Keratinocyte (primary cell): ENCODE measurements around the gene ANKRD55. TPM values are rescaled to one million over a fixed set of nuclear protein-coding genes. Genes with fewer than 3 reads are reported as not detected.
"Not testable (repeated sequence)": the region's sequence is repeated elsewhere in the genome, so short reads cannot be mapped to it uniquely, and the experiment has no call there.

Source experiments
- DNase-seq: peaks from one replicate; pipeline ENCODE4 v3.0.0-alpha.2; 2011; ENCODE audit warnings: low read depth, missing footprints, low spot score
- FAIRE-seq: peaks from 2 replicates; lab custom pipeline; 2011; peaks lifted over from hg19 to GRCh38; lab: Jason Lieb, UNC
- H2AFZ ChIP-seq: 2 replicates; pipeline ENCODE4 v1.6.0; 2012; ENCODE audit warnings: low read length, control low read depth, inconsistent platforms; ENCODE audit not compliant: control insufficient read depth
- H3K27ac ChIP-seq: 2 replicates; pipeline ENCODE4 v1.5.1; 2011; ENCODE audit warnings: low read length; ENCODE audit not compliant: control insufficient read depth, insufficient read depth
- H3K27me3 ChIP-seq: 3 replicates; pipeline ENCODE4 v1.6.0; 2011; ENCODE audit warnings: low read length; ENCODE audit not compliant: control insufficient read depth, insufficient read depth; ENCODE audit errors: extremely low read depth
- H3K36me3 ChIP-seq, 2 experiments: 2 replicates in 1 of 2; 3 replicates in 1 of 2; pipeline ENCODE4 v1.5.1; 2011; ENCODE audit warnings: low read length in 2 of 2, mild to moderate bottlenecking in 1 of 2; ENCODE audit not compliant: control insufficient read depth in 2 of 2, insufficient read depth in 2 of 2; ENCODE audit errors: extremely low read depth in 1 of 2
- H3K4me1 ChIP-seq: 3 replicates; pipeline ENCODE4 v1.5.1; 2011; ENCODE audit warnings: low read length; ENCODE audit not compliant: control insufficient read depth, insufficient read depth; ENCODE audit errors: extremely low read depth
- H3K4me2 ChIP-seq: 3 replicates; pipeline ENCODE4 v1.6.0; 2011; ENCODE audit warnings: low read depth, low read length; ENCODE audit not compliant: control insufficient read depth, insufficient read depth; ENCODE audit errors: extremely low read depth
- H3K4me3 ChIP-seq, 3 experiments: fragments of 200-600 bp in 1 of 3; sonication (generic) in 1 of 3; 2 replicates in 2 of 3; 3 replicates in 1 of 3; pipeline ENCODE4 v1.5.1; 2011 to 2016; ENCODE audit warnings: low read length in 3 of 3, mild to moderate bottlenecking in 3 of 3, control low read depth in 2 of 3, inconsistent platforms in 1 of 3, low read depth in 1 of 3, mixed read lengths in 1 of 3, mixed run types in 1 of 3, moderate library complexity in 1 of 3; ENCODE audit not compliant: control insufficient read depth in 2 of 3, insufficient read depth in 2 of 3; ENCODE audit errors: extremely low read depth in 1 of 3
- H3K79me2 ChIP-seq: 2 replicates; pipeline ENCODE4 v1.6.0; 2012; ENCODE audit warnings: low read length; ENCODE audit not compliant: control insufficient read depth, insufficient read depth
- H3K9ac ChIP-seq: 3 replicates; pipeline ENCODE4 v1.6.0; 2011; ENCODE audit warnings: low read length; ENCODE audit not compliant: control insufficient read depth, insufficient read depth; ENCODE audit errors: extremely low read depth
- H3K9me1 ChIP-seq: 3 replicates; pipeline ENCODE4 v1.6.0; 2011; ENCODE audit warnings: low read length; ENCODE audit not compliant: control insufficient read depth, insufficient read depth; ENCODE audit errors: extremely low read depth
- H3K9me3 ChIP-seq: 2 replicates; pipeline ENCODE4 v1.5.1; 2012; ENCODE audit warnings: low read depth, low read length; ENCODE audit not compliant: control insufficient read depth
- H4K20me1 ChIP-seq: 3 replicates; pipeline ENCODE4 v1.6.0; 2011; ENCODE audit warnings: low read length; ENCODE audit not compliant: control insufficient read depth, insufficient read depth; ENCODE audit errors: extremely low read depth
- EZH2 ChIP-seq: IDR thresholded peaks from one replicate; pipeline ENCODE4 v1.6.1; 2012; ENCODE audit warnings: inconsistent platforms, mild to moderate bottlenecking, low read length, moderate library complexity
- dilution Hi-C: fragments of 300-500 bp; cut with MboI; formaldehyde crosslinking; loops from one replicate; pipeline ENCODE4 v1.7.0; 2020; ENCODE audit warnings: low sequenced_read_pairs; ENCODE audit not compliant: extremely low pct_ligation_motif_present
- polyA plus RNA-seq, 5 experiments: library from polyadenylated mRNA; depleted of rRNA in 3 of 5; stranded (reverse) in 3 of 5; stranded (forward) in 1 of 5; unstranded in 1 of 5; fragments of >200 nt; gene quantifications; 1 replicate in 1 of 5; 2 replicates in 3 of 5; 3 replicates in 1 of 5; pipeline versions ENCODE4 v1.2.1 to v1.2.3, GENCODE V29; 2011 to 2012; ENCODE audit warnings: missing spikeins in 2 of 5, low read depth in 1 of 5, low replicate concordance in 1 of 5
- TF ChIP-seq, protein P1 (sequence below), 3 experiments: IDR thresholded peaks in 1 of 3; conservative IDR thresholded peaks in 1 of 3; optimal IDR thresholded peaks in 1 of 3; 2 replicates in 2 of 3; 3 replicates in 1 of 3; pipeline versions ENCODE3 to v1.5.1; 2011; ENCODE audit warnings: low read length in 3 of 3, mild to moderate bottlenecking in 3 of 3, moderate library complexity in 2 of 3, control low read depth in 1 of 3, inconsistent platforms in 1 of 3; ENCODE audit not compliant: insufficient read depth in 2 of 3; ENCODE audit errors: extremely low read depth in 1 of 3

The ANKRD55 gene
- polyA plus RNA-seq, 1 donor (not counting 4 experiments of a cell fraction or from before 2014, with no cell fraction given): not detected

- H3K9me3 ChIP-seq: no peaks in the 10 kb centered on the region
- no peak overlapping the region for H3K27ac ChIP-seq
- H3K4me2 ChIP-seq: no peak overlapping the region
- H3K27me3 ChIP-seq: no peaks in the 10 kb centered on the region
- DNase-seq: no peak
- no peak overlapping the region for H2AFZ ChIP-seq
- no peaks in the 10 kb centered on the region for H4K20me1 ChIP-seq
- dilution Hi-C loops: no loop called here
- FAIRE-seq: no peak
- no peak for TF ChIP-seq EZH2
- TF ChIP-seq, protein P1, sequence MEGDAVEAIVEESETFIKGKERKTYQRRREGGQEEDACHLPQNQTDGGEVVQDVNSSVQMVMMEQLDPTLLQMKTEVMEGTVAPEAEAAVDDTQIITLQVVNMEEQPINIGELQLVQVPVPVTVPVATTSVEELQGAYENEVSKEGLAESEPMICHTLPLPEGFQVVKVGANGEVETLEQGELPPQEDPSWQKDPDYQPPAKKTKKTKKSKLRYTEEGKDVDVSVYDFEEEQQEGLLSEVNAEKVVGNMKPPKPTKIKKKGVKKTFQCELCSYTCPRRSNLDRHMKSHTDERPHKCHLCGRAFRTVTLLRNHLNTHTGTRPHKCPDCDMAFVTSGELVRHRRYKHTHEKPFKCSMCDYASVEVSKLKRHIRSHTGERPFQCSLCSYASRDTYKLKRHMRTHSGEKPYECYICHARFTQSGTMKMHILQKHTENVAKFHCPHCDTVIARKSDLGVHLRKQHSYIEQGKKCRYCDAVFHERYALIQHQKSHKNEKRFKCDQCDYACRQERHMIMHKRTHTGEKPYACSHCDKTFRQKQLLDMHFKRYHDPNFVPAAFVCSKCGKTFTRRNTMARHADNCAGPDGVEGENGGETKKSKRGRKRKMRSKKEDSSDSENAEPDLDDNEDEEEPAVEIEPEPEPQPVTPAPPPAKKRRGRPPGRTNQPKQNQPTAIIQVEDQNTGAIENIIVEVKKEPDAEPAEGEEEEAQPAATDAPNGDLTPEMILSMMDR (optimal IDR thresholded peaks at IDR 0.05 in 1 of 3, IDR thresholded peaks at IDR 0.05 in 1 of 3, conservative IDR thresholded peaks at IDR 0.05 in 1 of 3; ENCODE audit: extremely low read depth in 1 of 3, insufficient read depth in 2 of 3, low read length in 3 of 3): no peak
- H3K79me2 ChIP-seq: no peaks in the 10 kb centered on the region
- H3K36me3 ChIP-seq: no peaks in the 10 kb centered on the region
- no peak overlapping the region for H3K4me3 ChIP-seq
- no peaks in the 10 kb centered on the region for H3K4me1 ChIP-seq
- no peak overlapping the region for H3K9ac ChIP-seq
- H3K9me1 ChIP-seq: no peaks in the 10 kb centered on the region
Observed at GRCh38 chr5:56158331-56158960, 74.7 kb downstream of the ANKRD55 start.

DNA sequence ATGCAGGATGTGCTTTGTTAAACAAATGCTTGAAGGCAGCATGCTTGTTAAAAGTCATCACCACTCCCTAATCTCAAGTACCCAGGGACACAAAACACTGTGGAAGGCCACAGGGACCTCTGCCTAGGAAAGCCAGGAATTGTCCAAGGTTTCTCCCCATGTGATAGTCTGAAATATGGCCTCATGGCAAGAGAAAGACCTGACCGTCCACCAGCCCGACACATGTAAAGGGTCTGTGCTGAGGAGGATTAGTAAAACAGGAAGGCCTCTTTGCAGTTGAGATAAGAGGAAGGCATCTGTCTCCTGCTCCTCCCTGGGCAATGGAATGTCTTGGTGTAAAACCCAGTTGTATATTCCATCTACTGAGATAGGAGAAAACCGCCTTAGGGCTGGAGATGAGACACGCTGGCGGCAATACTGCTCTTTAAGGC is 75.9 kb downstream of the ANKRD55 start:
- H3K36me3 ChIP-seq, H3K9me3 ChIP-seq, H3K9me1 ChIP-seq, H3K4me3 ChIP-seq, H4K20me1 ChIP-seq, H3K9ac ChIP-seq, H3K79me2 ChIP-seq, H2AFZ ChIP-seq, FAIRE-seq, dilution Hi-C loops, H3K4me2 ChIP-seq, H3K27me3 ChIP-seq, H3K27ac ChIP-seq, H3K4me1 ChIP-seq, DNase-seq: not testable (repeated sequence)

DNA sequence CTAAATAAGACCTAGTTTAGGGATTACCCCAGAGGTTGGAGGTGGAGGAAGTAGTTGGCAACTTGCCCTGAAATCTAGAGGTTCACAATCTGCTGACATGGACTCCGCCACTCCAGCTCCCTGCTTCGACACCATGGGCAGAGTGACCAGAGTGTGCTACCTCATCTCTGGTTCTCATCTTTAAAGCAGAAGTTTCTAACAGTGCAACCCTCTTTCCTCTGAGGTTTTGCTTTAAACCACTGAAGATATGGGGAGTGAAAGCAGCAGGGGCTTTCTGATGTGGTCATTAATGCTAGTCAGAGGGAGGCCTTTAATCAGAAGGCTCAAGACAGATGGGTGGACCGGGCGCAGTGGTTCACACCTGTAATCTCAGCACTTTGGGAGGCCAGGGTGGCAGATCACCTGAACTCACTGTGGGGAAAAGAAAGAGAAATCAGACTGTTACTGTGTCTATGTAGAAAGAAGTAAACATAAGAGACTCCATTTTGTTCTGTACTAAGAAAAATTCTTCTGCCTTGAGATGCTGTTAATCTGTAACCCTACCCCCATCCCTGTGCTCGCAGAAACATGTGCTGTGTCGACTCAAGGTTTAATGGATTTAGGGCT is 76.4 kb downstream of the ANKRD55 start:
- H3K27me3 ChIP-seq, H3K27ac ChIP-seq, H3K36me3 ChIP-seq, H2AFZ ChIP-seq, DNase-seq, FAIRE-seq, H3K9me3 ChIP-seq, H4K20me1 ChIP-seq, H3K79me2 ChIP-seq, H3K9me1 ChIP-seq, dilution Hi-C loops, H3K9ac ChIP-seq, H3K4me1 ChIP-seq, H3K4me3 ChIP-seq, H3K4me2 ChIP-seq: not testable (repeated sequence)
